Hepatocyte (in vitro differentiated cells): ENCODE measurements around the gene TBL2. TPM values are rescaled to one million over a fixed set of nuclear protein-coding genes. Genes with fewer than 3 reads are reported as not detected.

Source experiments
- DNase-seq: peaks from one replicate; pipeline ENCODE4 v3.0.0-alpha.2; 2016; ENCODE audit warnings: low spot score
- H2AFZ ChIP-seq: fragments of 200-600 bp; sonication (generic); 2 replicates; pipeline ENCODE4 v1.6.0; 2016; ENCODE audit warnings: antibody characterized with exemption, mild to moderate bottlenecking
- H3K27ac ChIP-seq: fragments of 200-600 bp; sonication (generic); 2 replicates; pipeline ENCODE4 v1.5.1; 2016; ENCODE audit warnings: mild to moderate bottlenecking
- H3K27me3 ChIP-seq: fragments of 200-600 bp; sonication (generic); 2 replicates; pipeline ENCODE4 v1.6.1; 2016
- H3K36me3 ChIP-seq: fragments of 200-600 bp; sonication (generic); replicated peaks from 2 replicates; pipeline ENCODE4 v1.5.1; 2016; ENCODE audit warnings: low read depth; ENCODE audit not compliant: insufficient read depth
- H3K4me1 ChIP-seq: fragments of 200-600 bp; sonication (generic); 2 replicates; pipeline ENCODE4 v1.5.1; 2016; ENCODE audit warnings: mild to moderate bottlenecking, moderate library complexity; ENCODE audit not compliant: insufficient read depth
- H3K4me2 ChIP-seq: fragments of 200-600 bp; sonication (generic); 2 replicates; pipeline ENCODE4 v1.6.0; 2016
- H3K4me3 ChIP-seq: fragments of 200-600 bp; sonication (generic); 2 replicates; pipeline ENCODE4 v1.5.1; 2016; ENCODE audit warnings: mild to moderate bottlenecking
- H3K79me2 ChIP-seq: fragments of 200-600 bp; sonication (generic); 2 replicates; pipeline ENCODE4 v1.6.0; 2017; ENCODE audit warnings: mild to moderate bottlenecking
- H3K9me2 ChIP-seq: fragments of 200-600 bp; sonication (generic); replicated peaks from 2 replicates; pipeline ENCODE4 v1.6.0; 2017; ENCODE audit warnings: mild to moderate bottlenecking; ENCODE audit not compliant: insufficient read depth
- H3K9me3 ChIP-seq: fragments of 200-600 bp; sonication (generic); 2 replicates; pipeline ENCODE4 v1.5.1; 2016; ENCODE audit warnings: low read depth, mild to moderate bottlenecking
- H4K20me1 ChIP-seq: fragments of 200-600 bp; sonication (generic); 2 replicates; pipeline ENCODE4 v1.6.0; 2016; ENCODE audit warnings: mild to moderate bottlenecking; ENCODE audit not compliant: insufficient read depth, poor library complexity, severe bottlenecking
- CTCF ChIP-seq: fragments of 200-600 bp; sonication (generic); IDR thresholded peaks from 2 replicates; pipeline ENCODE4 v1.5.1; 2016; ENCODE audit warnings: antibody characterized with exemption, mild to moderate bottlenecking; ENCODE audit not compliant: poor library complexity
- EZH2 ChIP-seq: fragments of 200-600 bp; sonication (generic); IDR thresholded peaks from 2 replicates; pipeline ENCODE4 v1.6.1; 2016; ENCODE audit warnings: antibody characterized with exemption, mild to moderate bottlenecking, borderline replicate concordance
- EZH2phosphoT487 ChIP-seq: fragments of 200-600 bp; sonication (generic); IDR thresholded peaks from one replicate; pipeline ENCODE4 v1.6.1; 2018; ENCODE audit warnings: antibody characterized with exemption, mild to moderate bottlenecking, low read depth, moderate library complexity; ENCODE audit not compliant: unreplicated experiment, severe bottlenecking
- WGBS: methylation state at CpG from one replicate; pipeline ENCODE4 v1.1.6; 2016; ENCODE audit warnings: low lambda C conversion rate; ENCODE audit errors: missing lambda C conversion rate; 5-methylcytosine and 5-hydroxymethylcytosine counted together
- polyA plus RNA-seq: library from polyadenylated mRNA; unstranded; fragments of >200 nt; fragmentation: Nextera tagmentation; extraction: Ambion mirVana; gene quantifications from 2 replicates; pipeline ENCODE4 v1.2.1, GENCODE V29; 2016
- total RNA-seq: library from RNA; depleted of rRNA; stranded (reverse); fragments of >200 nt; gene quantifications from 2 replicates; pipeline ENCODE4 v1.2.3, GENCODE V29; 2014

TBL2 gene
- total and polyA plus RNA-seq, 2 experiments from 2014 or later: 55.5 to 73.6 TPM

GRCh38 chr7:73606801-73607691 is 28.7 kb upstream of the TBL2 start:
- peak overlapping the region; percentile 74 for H3K4me2 ChIP-seq
- no peak overlapping the region for H3K4me3 ChIP-seq
- H3K9me2 ChIP-seq: no peaks in the 10 kb centered on the region
- H3K27ac ChIP-seq: no peak overlapping the region
- no peaks in the 10 kb centered on the region for H4K20me1 ChIP-seq
- H3K79me2 ChIP-seq: no peaks in the 10 kb centered on the region
- peak; percentile 77 for DNase-seq
- no peak overlapping the region for H2AFZ ChIP-seq
- TF ChIP-seq CTCF (peak; percentile 98), EZH2phosphoT487 (no peak)
- H3K27me3 ChIP-seq: no peaks in the 10 kb centered on the region
- H3K4me1 ChIP-seq: no peaks in the 10 kb centered on the region
- 21% methylated on average over 26 of the region's 36 CpGs for WGBS
- no peaks in the 10 kb centered on the region for H3K9me3 ChIP-seq
- no peaks in the 10 kb centered on the region for H3K36me3 ChIP-seq

GRCh38 chr7:73605601-73606220 is 27.3 kb upstream of the TBL2 start:
- Histone ChIP-seq H3K9me2 (no peaks in the 10 kb centered on the region), H3K4me2 (no peak overlapping the region), H3K79me2 (no peaks in the 10 kb centered on the region), H3K4me1 (no peaks in the 10 kb centered on the region), H3K36me3 (no peaks in the 10 kb centered on the region), H3K27me3 (no peaks in the 10 kb centered on the region), H3K27ac (no peak overlapping the region), H3K9me3 (no peaks in the 10 kb centered on the region), H3K4me3 (no peak overlapping the region), H2AFZ (no peak overlapping the region), H4K20me1 (no peaks in the 10 kb centered on the region)
- 80% methylated on average over 23 of the region's 23 CpGs for WGBS
- TF ChIP-seq EZH2: no peak
- no peak for TF ChIP-seq EZH2phosphoT487
- TF ChIP-seq CTCF: no peak
- no peak for DNase-seq

- H3K27ac ChIP-seq: no peak overlapping the region
- no peaks in the 10 kb centered on the region for H3K9me3 ChIP-seq
- no peaks in the 10 kb centered on the region for H3K9me2 ChIP-seq
- no peak overlapping the region for H3K4me3 ChIP-seq
- H4K20me1 ChIP-seq: no peaks in the 10 kb centered on the region
- no peaks in the 10 kb centered on the region for H3K79me2 ChIP-seq
- no peak overlapping the region for H2AFZ ChIP-seq
- 83% methylated on average over 21 of the region's 22 CpGs for WGBS
- TF ChIP-seq EZH2phosphoT487 (no peak), EZH2 (no peak), CTCF (no peak)
- H3K27me3 ChIP-seq: no peaks in the 10 kb centered on the region
- no peaks in the 10 kb centered on the region for H3K4me1 ChIP-seq
- H3K36me3 ChIP-seq: no peaks in the 10 kb centered on the region
- no peak for DNase-seq
- no peak overlapping the region for H3K4me2 ChIP-seq
Observed at GRCh38 chr7:73602721-73603651, 24.6 kb upstream of the TBL2 start.
